ENCODE measurements around the gene CH25H. TPM values are rescaled to one million over a fixed set of nuclear protein-coding genes. Genes with fewer than 3 reads are reported as not detected.

Gene CH25H
- polyA plus RNA-seq, 1 donor (not counting 4 experiments of a cell fraction or from before 2014, with no cell fraction given): 0.37 TPM

GRCh38 chr10:89167915-89168314, 39.2 kb downstream of the CH25H start:
- dilution Hi-C loops (cut with MboI; ENCODE audit: extremely low pct_ligation_motif_present, low sequenced_read_pairs): no loop called here

GRCh38 chr10:89165923-89166322, 41.2 kb downstream of the CH25H start:
- FAIRE-seq (peak; percentile 90), DNase-seq (ENCODE audit: low read depth, low spot score) (no peak)
- TF ChIP-seq CTCF (optimal IDR thresholded peaks at IDR 0.05 in 1 of 3, IDR thresholded peaks at IDR 0.05 in 1 of 3, conservative IDR thresholded peaks at IDR 0.05 in 1 of 3; ENCODE audit: extremely low read depth in 1 of 3, insufficient read depth in 2 of 3, low read length in 3 of 3) (no peak), EZH2 (IDR thresholded peaks at IDR 0.05; ENCODE audit: low read length) (no peak)

More at GRCh38 chr10:89167915-89168314, 39.2 kb downstream of the CH25H start:
- H4K20me1 ChIP-seq (ENCODE audit: control insufficient read depth, extremely low read depth, insufficient read depth, low read length): no peaks in the 10 kb centered on the region
- H3K9ac ChIP-seq (ENCODE audit: control insufficient read depth, extremely low read depth, insufficient read depth, low read length): no peak overlapping the region
- peaks cover 28% of the 10 kb centered on the region for H3K4me1 ChIP-seq (ENCODE audit: control insufficient read depth, extremely low read depth, insufficient read depth, low read length)
- no peak overlapping the region for H2AFZ ChIP-seq (ENCODE audit: control insufficient read depth, low read length)
- FAIRE-seq (no peak), DNase-seq (ENCODE audit: low read depth, low spot score) (no peak)
- H3K36me3 ChIP-seq (ENCODE audit: control insufficient read depth in 2 of 2, extremely low read depth in 1 of 2, insufficient read depth in 2 of 2, low read length in 2 of 2): no peaks in the 10 kb centered on the region
- H3K4me2 ChIP-seq (ENCODE audit: control insufficient read depth, extremely low read depth, insufficient read depth, low read depth, low read length): no peak overlapping the region
- H3K9me3 ChIP-seq (ENCODE audit: control insufficient read depth, low read depth, low read length): no peaks in the 10 kb centered on the region
- no peaks in the 10 kb centered on the region for H3K27me3 ChIP-seq (ENCODE audit: control insufficient read depth, extremely low read depth, insufficient read depth, low read length)
- H3K27ac ChIP-seq (ENCODE audit: control insufficient read depth, insufficient read depth, low read length): no peak overlapping the region
- H3K9me1 ChIP-seq (ENCODE audit: control insufficient read depth, extremely low read depth, insufficient read depth, low read length): no peaks in the 10 kb centered on the region
- no peak overlapping the region for H3K4me3 ChIP-seq (ENCODE audit: control insufficient read depth in 2 of 3, extremely low read depth in 1 of 3, insufficient read depth in 2 of 3, low read depth in 1 of 3, low read length in 3 of 3)
- H3K79me2 ChIP-seq (ENCODE audit: control insufficient read depth, insufficient read depth, low read length): no peaks in the 10 kb centered on the region
- no peak for TF ChIP-seq CTCF (optimal IDR thresholded peaks at IDR 0.05 in 1 of 3, IDR thresholded peaks at IDR 0.05 in 1 of 3, conservative IDR thresholded peaks at IDR 0.05 in 1 of 3; ENCODE audit: extremely low read depth in 1 of 3, insufficient read depth in 2 of 3, low read length in 3 of 3)
- no peak for TF ChIP-seq EZH2 (IDR thresholded peaks at IDR 0.05; ENCODE audit: low read length)

More at GRCh38 chr10:89165923-89166322, 41.2 kb downstream of the CH25H start:
- no peaks in the 10 kb centered on the region for H3K36me3 ChIP-seq (ENCODE audit: control insufficient read depth in 2 of 2, extremely low read depth in 1 of 2, insufficient read depth in 2 of 2, low read length in 2 of 2)
- H3K9ac ChIP-seq (ENCODE audit: control insufficient read depth, extremely low read depth, insufficient read depth, low read length): no peak overlapping the region
- H2AFZ ChIP-seq (ENCODE audit: control insufficient read depth, low read length): no peak overlapping the region
- no peak overlapping the region for H3K4me2 ChIP-seq (ENCODE audit: control insufficient read depth, extremely low read depth, insufficient read depth, low read depth, low read length)
- H3K4me3 ChIP-seq (ENCODE audit: control insufficient read depth in 2 of 3, extremely low read depth in 1 of 3, insufficient read depth in 2 of 3, low read depth in 1 of 3, low read length in 3 of 3): no peak overlapping the region
- H4K20me1 ChIP-seq (ENCODE audit: control insufficient read depth, extremely low read depth, insufficient read depth, low read length): no peaks in the 10 kb centered on the region
- no peaks in the 10 kb centered on the region for H3K9me3 ChIP-seq (ENCODE audit: control insufficient read depth, low read depth, low read length)
- dilution Hi-C loops (cut with MboI; ENCODE audit: extremely low pct_ligation_motif_present, low sequenced_read_pairs): no loop called here
- H3K27ac ChIP-seq (ENCODE audit: control insufficient read depth, insufficient read depth, low read length): no peak overlapping the region
- no peaks in the 10 kb centered on the region for H3K79me2 ChIP-seq (ENCODE audit: control insufficient read depth, insufficient read depth, low read length)
- peaks cover 15% of the 10 kb centered on the region for H3K4me1 ChIP-seq (ENCODE audit: control insufficient read depth, extremely low read depth, insufficient read depth, low read length)
- no peaks in the 10 kb centered on the region for H3K27me3 ChIP-seq (ENCODE audit: control insufficient read depth, extremely low read depth, insufficient read depth, low read length)
- no peaks in the 10 kb centered on the region for H3K9me1 ChIP-seq (ENCODE audit: control insufficient read depth, extremely low read depth, insufficient read depth, low read length)
